Uterus (tissue), 2 donors: ENCODE data around the gene DOCK4.
A peak's percentile ranks its signal among the peaks of the same experiment; 100 is the strongest.

Experiments used
- CTCF ChIP-seq, 4 experiments: fragments of 200-600 bp in 2 of 4; fragments of 450-650 bp in 2 of 4; sonication (generic) in 2 of 4; IDR thresholded peaks; one replicate each; pipeline ENCODE4 v1.5.1; 2016 to 2019; ENCODE audit warnings: antibody characterized with exemption in 4 of 4, mild to moderate bottlenecking in 2 of 4, moderate library complexity in 1 of 4
- POLR2A ChIP-seq, 2 donors: fragments of 450-650 bp; IDR thresholded peaks; one replicate each; pipeline ENCODE4 v1.6.1; 2016; ENCODE audit warnings: antibody characterized with exemption in 2 of 2, mild to moderate bottlenecking in 1 of 2, moderate library complexity in 1 of 2

GRCh38 chr7:112206238-112206990 lies at the start of gene DOCK4, which contains the start of gene ZNF277:
- peak in 2 of 4 experiments; percentile 6 to 10 for TF ChIP-seq CTCF (IDR thresholded peaks at IDR 0.05)
- TF ChIP-seq POLR2A (IDR thresholded peaks at IDR 0.05) = peak; percentile 84 to 96
